HepG2 (cell line): ENCODE data around the gene COMMD1. TPM values are rescaled to one million over a fixed set of nuclear protein-coding genes. Genes with fewer than 3 reads are reported as not detected.

Experiments
- ATAC-seq: fragments of 200-7000 bp; cut with Tn5 transposase; 3 replicates; pipeline ENCODE4 v1.9.1; 2020; ENCODE audit warnings: mild to moderate bottlenecking, moderate library complexity
- BruUV-seq: library from RNA; stranded (reverse); fragments of 400-500 nt; replicated peaks from 2 replicates; lab custom pipeline; 2021; lab: Mats Ljungman, UMichigan
- CTCF ChIA-PET: fragments of 300-600 bp; formaldehyde crosslinking; extraction: SDS; loops from one replicate; lab custom pipeline; 2021; ENCODE audit warnings: low total read pairs, inconsistent platforms, low intra/inter-chr PET ratio; lab: Yijun Ruan, JAX
- POLR2A ChIA-PET: fragments of 350-600 bp; sonication (Branson Sonifier 250); formaldehyde crosslinking; loops from one replicate; lab custom pipeline; 2020; ENCODE audit warnings: antibody characterized with exemption, inconsistent platforms; lab: Yijun Ruan, JAX
- DNase-seq: peaks from one replicate; pipeline ENCODE4 v3.0.0-alpha.2; 2015; ENCODE audit warnings: low spot score
- FAIRE-seq: peaks from 3 replicates; lab custom pipeline; 2011; peaks lifted over from hg19 to GRCh38; lab: Jason Lieb, UNC
- H2AFZ ChIP-seq: one replicate; pipeline ENCODE4 v1.6.1; 2011; ENCODE audit warnings: low read length, inconsistent platforms
- H3K27ac ChIP-seq: fragments of 300-600 bp; 3 replicates; pipeline ENCODE4 v1.8.0; 2011; ENCODE audit warnings: mixed run types, mild to moderate bottlenecking, mixed read lengths, low read length, inconsistent platforms; ENCODE audit not compliant: insufficient read depth; ENCODE audit errors: extremely low read length
- H3K27me3 ChIP-seq, 2 experiments: fragments of 200-600 bp in 1 of 2; 2 replicates in 1 of 2; 3 replicates in 1 of 2; pipeline versions ENCODE4 v1.6.0 to v1.8.0; 2011; ENCODE audit warnings: low read length in 2 of 2, mild to moderate bottlenecking in 2 of 2, moderate library complexity in 2 of 2, inconsistent platforms in 1 of 2; ENCODE audit not compliant: insufficient read depth in 2 of 2, control insufficient read depth in 1 of 2
- H3K36me3 ChIP-seq, 2 experiments: fragments of 200-600 bp in 1 of 2; replicated peaks in 1 of 2; 2 replicates in 1 of 2; 3 replicates in 1 of 2; pipeline versions ENCODE4 v1.5.1 to v1.8.0; 2011; ENCODE audit warnings: low read length in 2 of 2, inconsistent platforms in 1 of 2; ENCODE audit not compliant: insufficient read depth in 2 of 2, control insufficient read depth in 1 of 2
- H3K4me1 ChIP-seq: 2 replicates; pipeline ENCODE4 v1.5.1; 2012; ENCODE audit warnings: low read length, inconsistent platforms; ENCODE audit not compliant: insufficient read depth
- H3K4me2 ChIP-seq: 2 replicates; pipeline ENCODE4 v1.6.0; 2011; ENCODE audit warnings: low read depth, low read length, inconsistent platforms
- H3K4me3 ChIP-seq, 3 experiments: fragments of 200-600 bp in 1 of 3; sonication (generic), shearing (Covaris generic) in 1 of 3; replicated peaks in 1 of 3; 2 replicates each; pipeline ENCODE4 v1.5.1; 2011 to 2016; ENCODE audit warnings: low read length in 3 of 3, inconsistent platforms in 2 of 3, low read depth in 2 of 3, mild to moderate bottlenecking in 2 of 3, control low read depth in 1 of 3, mixed read lengths in 1 of 3; ENCODE audit not compliant: insufficient read depth in 1 of 3
- H3K79me2 ChIP-seq: one replicate; pipeline ENCODE4 v1.6.1; 2011; ENCODE audit warnings: low read length, inconsistent platforms; ENCODE audit not compliant: insufficient read depth
- H3K9ac ChIP-seq: 2 replicates; pipeline ENCODE4 v1.6.0; 2011; ENCODE audit warnings: mild to moderate bottlenecking, low read depth, low read length, inconsistent platforms; ENCODE audit not compliant: insufficient read depth
- H3K9me3 ChIP-seq: 2 replicates; pipeline ENCODE4 v1.5.1; 2012; ENCODE audit warnings: mild to moderate bottlenecking, low read length
- H4K20me1 ChIP-seq: 2 replicates; pipeline ENCODE4 v1.6.0; 2011; ENCODE audit warnings: inconsistent platforms, mild to moderate bottlenecking, low read length, moderate library complexity; ENCODE audit not compliant: insufficient read depth
- FOXP1 ChIP-seq, 2 experiments: fragments of 450-650 bp in 1 of 2; IDR thresholded peaks; 2 replicates each; pipeline ENCODE4 v1.6.1; 2017 to 2018; ENCODE audit warnings: antibody characterized with exemption in 1 of 2
- HOXA5 ChIP-seq: sonication (generic); formaldehyde crosslinking; IDR thresholded peaks from 2 replicates; pipeline ENCODE4 v1.4.0; 2020; ENCODE audit warnings: missing genetic modification reagents
- MED1 ChIP-seq: sonication (generic); formaldehyde crosslinking; IDR thresholded peaks from 2 replicates; pipeline ENCODE4 v1.4.0; 2020; ENCODE audit warnings: missing genetic modification reagents
- ZNF431 ChIP-seq: sonication (generic); formaldehyde crosslinking; IDR thresholded peaks from 2 replicates; pipeline ENCODE4 v1.9.0; 2022; ENCODE audit warnings: missing genetic modification reagents, low read depth, mild to moderate bottlenecking, borderline replicate concordance
- WGBS: methylation state at CpG from one replicate; pipeline ENCODE4 v1.1.6; 2017; ENCODE audit warnings: low lambda C conversion rate; 5-methylcytosine and 5-hydroxymethylcytosine counted together
- in situ Hi-C: cut with HindIII; loops from 2 replicates; pipeline ENCODE4 v1.10.0; 2017; ENCODE audit warnings: low pct_unique_long_range_greater_than_20kb; ENCODE audit not compliant: extremely low pct_ligation_motif_present
- intact Hi-C: fragments of 100-400 bp; cut with micrococcal nuclease; formaldehyde crosslinking; loops from one replicate; pipeline ENCODE4 v1.10.0; 2022; ENCODE audit not compliant: unreplicated experiment
- polyA plus RNA-seq, 8 experiments: library from polyadenylated mRNA; depleted of rRNA in 3 of 8; stranded (reverse) in 7 of 8; unstranded in 1 of 8; fragments of >200 nt; fragmentation: Illumina TruSeq in 4 of 8; extraction: Trizol in 4 of 8; gene quantifications; 2 replicates each; pipeline versions ENCODE4 v1.2.1 to v1.2.3, GENCODE V29; 2011 to 2016; ENCODE audit warnings: low read depth in 4 of 8, missing spikeins in 1 of 8, mixed read lengths in 1 of 8; ENCODE audit not compliant: insufficient read depth in 1 of 8
- total RNA-seq, 5 experiments: library from RNA; depleted of rRNA; stranded (reverse); fragments of >200 nt; fragmentation: Illumina TruSeq; extraction: Trizol; gene quantifications; 2 replicates each; pipeline ENCODE4 v1.2.3, GENCODE V29; 2016; ENCODE audit warnings: low read depth in 1 of 5

COMMD1 gene
- total and polyA plus RNA-seq, 2 of the 13 experiments (the other 11 are each of a cell fraction or from before 2014, with no cell fraction given): 25.7 to 105 TPM

GRCh38 chr2:61922714-61923113, 17.2 kb downstream of the COMMD1 start (continued):
- no peak for TF ChIP-seq FOXP1 (IDR thresholded peaks at IDR 0.05)
- TF ChIP-seq FOXP1 (CRISPR knock-in tag; IDR thresholded peaks at IDR 0.05): no peak
- no peak for TF ChIP-seq MED1 (CRISPR knock-in tag)
- TF ChIP-seq ZNF431: no peak
- TF ChIP-seq, all 625 proteins: peak for 0

GRCh38 chr2:61924895-61925663, 19.6 kb downstream of the COMMD1 start:
- Histone ChIP-seq H3K79me2 (no peaks in the 10 kb centered on the region), H3K4me3 (no peak overlapping the region), H3K36me3 (no peaks in the 10 kb centered on the region), H3K9ac (no peak overlapping the region), H2AFZ (no peak overlapping the region), H3K27ac (no peak overlapping the region), H3K27me3 (no peaks in the 10 kb centered on the region), H4K20me1 (no peaks in the 10 kb centered on the region), H3K4me1 (peaks cover 15% of the 10 kb centered on the region), H3K4me2 (no peak overlapping the region), H3K9me3 (no peaks in the 10 kb centered on the region)
- no TSS peak for BruUV-seq
- FAIRE-seq (no peak), ATAC-seq (no peak), DNase-seq (no peak)
- in situ Hi-C loops: no loop called here
- CTCF ChIA-PET: no interaction called here
- TF ChIP-seq HOXA5: no peak
- 84% methylated on average over 15 of the region's 15 CpGs for WGBS
- POLR2A ChIA-PET: no interaction called here
- intact Hi-C loops: no loop called here
